H9 (cell line): ENCODE results near the gene MUSK. TPM values are rescaled to one million over a fixed set of nuclear protein-coding genes. Genes with fewer than 3 reads are reported as not detected.

Source experiments
- DNase-seq: peaks from one replicate; pipeline ENCODE4 v3.0.0-alpha.2; 2017
- H2AFZ ChIP-seq: one replicate; pipeline ENCODE4 v1.6.1; 2013; ENCODE audit warnings: mild to moderate bottlenecking, low read length, control low read depth, moderate library complexity
- H2AK5ac ChIP-seq: 2 replicates; pipeline ENCODE4 v1.6.1; 2013; ENCODE audit warnings: low read length, control low read depth, mixed read lengths; ENCODE audit not compliant: insufficient read length
- H2BK120ac ChIP-seq: one replicate; pipeline ENCODE4 v1.6.1; 2013; ENCODE audit warnings: low read depth, mild to moderate bottlenecking, low read length, control low read depth, inconsistent platforms; ENCODE audit not compliant: poor library complexity, severe bottlenecking
- H2BK12ac ChIP-seq: 2 replicates; pipeline ENCODE4 v1.6.1; 2013; ENCODE audit warnings: low read length, control low read depth, mixed read lengths, low read depth; ENCODE audit not compliant: insufficient read length
- H2BK15ac ChIP-seq: 2 replicates; pipeline ENCODE4 v1.6.1; 2013; ENCODE audit warnings: low read depth, low read length, control low read depth
- H2BK20ac ChIP-seq: one replicate; pipeline ENCODE4 v1.6.1; 2013; ENCODE audit warnings: low read depth, mild to moderate bottlenecking, low read length, control low read depth, inconsistent platforms; ENCODE audit not compliant: poor library complexity, severe bottlenecking
- H2BK5ac ChIP-seq: 2 replicates; pipeline ENCODE4 v1.6.1; 2013; ENCODE audit warnings: low read length, control low read depth, mixed read lengths; ENCODE audit not compliant: insufficient read length
- H3K14ac ChIP-seq: 2 replicates; pipeline ENCODE4 v1.6.1; 2013; ENCODE audit warnings: low read length, control low read depth; ENCODE audit not compliant: insufficient read depth
- H3K18ac ChIP-seq: 2 replicates; pipeline ENCODE4 v1.6.1; 2013; ENCODE audit warnings: low read depth, mild to moderate bottlenecking, mixed read lengths, low read length, control low read depth; ENCODE audit not compliant: insufficient read length
- H3K23ac ChIP-seq: 2 replicates; pipeline ENCODE4 v1.6.1; 2013; ENCODE audit warnings: low read length, control low read depth, mixed read lengths, low read depth; ENCODE audit not compliant: insufficient read length
- H3K23me2 ChIP-seq: 2 replicates; pipeline ENCODE4 v1.6.1; 2013; ENCODE audit warnings: low read depth, mild to moderate bottlenecking, mixed read lengths, low read length, control low read depth; ENCODE audit not compliant: insufficient read length, poor library complexity, severe bottlenecking
- H3K27ac ChIP-seq: 2 replicates; pipeline ENCODE4 v1.5.1; 2013; ENCODE audit warnings: low read length, control low read depth, mixed read lengths, low read depth; ENCODE audit not compliant: insufficient read length
- H3K27me3 ChIP-seq: 2 replicates; pipeline ENCODE4 v1.6.1; 2013; ENCODE audit warnings: low read length, control low read depth, inconsistent platforms; ENCODE audit not compliant: insufficient read depth
- H3K4ac ChIP-seq: 2 replicates; pipeline ENCODE4 v1.6.1; 2013; ENCODE audit warnings: low read depth, mild to moderate bottlenecking, control low read depth, inconsistent platforms, low read length, moderate library complexity
- H3K4me1 ChIP-seq: 2 replicates; pipeline ENCODE4 v1.6.1; 2013; ENCODE audit warnings: low read length, control low read depth, inconsistent platforms; ENCODE audit not compliant: insufficient read depth
- H3K4me2 ChIP-seq: 2 replicates; pipeline ENCODE4 v1.6.1; 2013; ENCODE audit warnings: low read length, control low read depth, mixed read lengths; ENCODE audit not compliant: insufficient read length, insufficient read depth
- H3K56ac ChIP-seq: 2 replicates; pipeline ENCODE4 v1.6.1; 2013; ENCODE audit warnings: low read depth, mild to moderate bottlenecking, mixed read lengths, low read length, control low read depth; ENCODE audit not compliant: insufficient read length
- H3K79me1 ChIP-seq: 2 replicates; pipeline ENCODE4 v1.6.1; 2013; ENCODE audit warnings: low read depth, mild to moderate bottlenecking, moderate library complexity, low read length, control low read depth, inconsistent platforms; ENCODE audit not compliant: insufficient read depth, poor library complexity, severe bottlenecking
- H3K79me2 ChIP-seq: 2 replicates; pipeline ENCODE4 v1.6.1; 2013; ENCODE audit warnings: low read length, control low read depth, inconsistent platforms; ENCODE audit not compliant: insufficient read depth
- H3K9ac ChIP-seq: 2 replicates; pipeline ENCODE4 v1.6.1; 2013; ENCODE audit warnings: low read length, control low read depth, mixed read lengths; ENCODE audit not compliant: insufficient read length; ENCODE audit errors: extremely low read depth
- H3K9me3 ChIP-seq: one replicate; pipeline ENCODE4 v1.6.1; 2013; ENCODE audit warnings: low read depth, low read length, inconsistent platforms; ENCODE audit not compliant: control insufficient read depth
- H3T11ph ChIP-seq: one replicate; pipeline ENCODE4 v1.6.1; 2013; ENCODE audit warnings: mild to moderate bottlenecking, low read length, control low read depth, inconsistent platforms
- H4K20me1 ChIP-seq: one replicate; pipeline ENCODE4 v1.6.1; 2013; ENCODE audit not compliant: control insufficient read depth, insufficient read length, insufficient read depth
- H4K5ac ChIP-seq: 2 replicates; pipeline ENCODE4 v1.6.1; 2013; ENCODE audit warnings: low read depth, mild to moderate bottlenecking, mixed read lengths, low read length, control low read depth; ENCODE audit not compliant: insufficient read length
- H4K8ac ChIP-seq: replicated peaks from 2 replicates; pipeline ENCODE4 v1.6.1; 2013; ENCODE audit warnings: low read length, control low read depth, mixed read lengths, low read depth; ENCODE audit not compliant: insufficient read length
- H4K91ac ChIP-seq: 2 replicates; pipeline ENCODE4 v1.6.1; 2013; ENCODE audit warnings: low read depth, mild to moderate bottlenecking, moderate library complexity, mixed read lengths, low read length, control low read depth; ENCODE audit not compliant: insufficient read length
- H3K27ac Mint-ChIP-seq, 3 experiments: 2 replicates in 2 of 3; 3 replicates in 1 of 3; pipeline ENCODE4 v1.8.0; 2020 to 2021; ENCODE audit warnings: mixed read lengths in 3 of 3, mild to moderate bottlenecking in 1 of 3, moderate library complexity in 1 of 3
- H3K27me3 Mint-ChIP-seq: 2 replicates; pipeline ENCODE4 v1.8.0; 2021; ENCODE audit warnings: low read depth, mild to moderate bottlenecking, moderate library complexity, mixed read lengths
- H3K36me3 Mint-ChIP-seq, 3 experiments: 2 replicates in 2 of 3; 3 replicates in 1 of 3; pipeline ENCODE4 v1.8.0; 2020 to 2021; ENCODE audit warnings: low read depth in 3 of 3, mixed read lengths in 3 of 3; ENCODE audit not compliant: insufficient read depth in 1 of 3
- H3K4me1 Mint-ChIP-seq, 2 experiments: 2 replicates each; pipeline ENCODE4 v1.8.0; 2020; ENCODE audit warnings: mixed read lengths in 2 of 2
- H3K4me3 Mint-ChIP-seq, 2 experiments: 2 replicates in 1 of 2; 3 replicates in 1 of 2; pipeline ENCODE4 v1.8.0; 2020 to 2021; ENCODE audit warnings: mild to moderate bottlenecking in 2 of 2, mixed read lengths in 2 of 2, moderate library complexity in 1 of 2
- H3K9me3 Mint-ChIP-seq, 2 experiments: 2 replicates in 1 of 2; 3 replicates in 1 of 2; pipeline ENCODE4 v1.8.0; 2020; ENCODE audit warnings: mild to moderate bottlenecking in 2 of 2, mixed read lengths in 2 of 2, moderate library complexity in 1 of 2
- total RNA-seq: library from RNA; stranded (reverse); gene quantifications from 2 replicates; pipeline ENCODE4 v1.2.1, GENCODE V29; 2021
- TF ChIP-seq, protein P1 (sequence below): fragments of 200-600 bp; sonication (generic); conservative IDR thresholded peaks from 3 replicates; pipeline ENCODE4 v1.8.0; 2021; ENCODE audit warnings: antibody characterized with exemption, mild to moderate bottlenecking

The MUSK gene
- total RNA-seq, 1 experiment from 2014 or later: not detected

DNA sequence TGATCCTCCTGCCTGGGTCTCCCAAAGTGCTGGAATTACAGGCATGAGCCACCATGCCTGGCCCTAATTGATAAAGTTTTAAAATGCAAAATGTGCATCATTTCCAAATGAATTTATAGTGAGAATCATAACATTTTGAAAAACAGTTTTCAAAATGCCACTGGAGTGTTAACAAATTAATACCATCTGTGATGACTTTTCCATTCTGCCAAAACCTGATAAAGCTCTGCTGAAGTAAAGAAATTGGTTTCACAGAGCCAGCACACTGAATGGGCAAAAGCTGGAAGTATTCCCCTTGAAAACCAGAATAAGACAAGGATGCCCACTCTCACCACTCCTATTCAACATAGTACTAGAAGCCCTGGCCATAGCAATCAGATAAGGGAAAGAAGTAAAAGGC is 89.6 kb downstream of the MUSK start:
- Histone ChIP-seq H3K9ac (no peak overlapping the region), H2BK5ac (no peak overlapping the region), H3T11ph (no peak overlapping the region), H3K18ac (no peak overlapping the region), H4K8ac (no peak overlapping the region), H3K79me2 (no peaks in the 10 kb centered on the region), H3K4me1 (no peaks in the 10 kb centered on the region), H3K9me3 (no peaks in the 10 kb centered on the region), H2BK15ac (no peak overlapping the region), H3K4ac (no peak overlapping the region), H3K4me2 (no peak overlapping the region), H2AFZ (no peak overlapping the region), H3K56ac (no peak overlapping the region), H4K5ac (no peak overlapping the region), H3K23ac (no peak overlapping the region), H2BK12ac (no peak overlapping the region), H3K14ac (no peak overlapping the region), H2BK120ac (no peak overlapping the region), H3K23me2 (no peaks in the 10 kb centered on the region), H3K27ac (no peak overlapping the region), H2AK5ac (no peak overlapping the region), H4K20me1 (no peaks in the 10 kb centered on the region), H2BK20ac (no peak overlapping the region), H4K91ac (no peak overlapping the region), H3K79me1 (no peaks in the 10 kb centered on the region), H3K27me3 (no peaks in the 10 kb centered on the region)
- TF ChIP-seq, protein P1, sequence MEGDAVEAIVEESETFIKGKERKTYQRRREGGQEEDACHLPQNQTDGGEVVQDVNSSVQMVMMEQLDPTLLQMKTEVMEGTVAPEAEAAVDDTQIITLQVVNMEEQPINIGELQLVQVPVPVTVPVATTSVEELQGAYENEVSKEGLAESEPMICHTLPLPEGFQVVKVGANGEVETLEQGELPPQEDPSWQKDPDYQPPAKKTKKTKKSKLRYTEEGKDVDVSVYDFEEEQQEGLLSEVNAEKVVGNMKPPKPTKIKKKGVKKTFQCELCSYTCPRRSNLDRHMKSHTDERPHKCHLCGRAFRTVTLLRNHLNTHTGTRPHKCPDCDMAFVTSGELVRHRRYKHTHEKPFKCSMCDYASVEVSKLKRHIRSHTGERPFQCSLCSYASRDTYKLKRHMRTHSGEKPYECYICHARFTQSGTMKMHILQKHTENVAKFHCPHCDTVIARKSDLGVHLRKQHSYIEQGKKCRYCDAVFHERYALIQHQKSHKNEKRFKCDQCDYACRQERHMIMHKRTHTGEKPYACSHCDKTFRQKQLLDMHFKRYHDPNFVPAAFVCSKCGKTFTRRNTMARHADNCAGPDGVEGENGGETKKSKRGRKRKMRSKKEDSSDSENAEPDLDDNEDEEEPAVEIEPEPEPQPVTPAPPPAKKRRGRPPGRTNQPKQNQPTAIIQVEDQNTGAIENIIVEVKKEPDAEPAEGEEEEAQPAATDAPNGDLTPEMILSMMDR: no peak
- DNase-seq: no peak
- Mint-ChIP-seq H3K27me3 (no peaks in the 10 kb centered on the region), H3K36me3 (peaks cover 0 to 2% (median 0%) of the 10 kb centered on the region in 3 experiments; a peak in 1 of 7 replicates), H3K4me3 (no peak overlapping the region), H3K27ac (no peak overlapping the region), H3K4me1 (peaks cover 3 to 4% of the 10 kb centered on the region in 2 experiments), H3K9me3 (no peaks in the 10 kb centered on the region)
